Activated T-helper 1 cell treated with anti-CD3 and anti-CD28 coated beads, Interleukin-12 subunit alpha, Interleukin-12 subunit beta, Interleukin-2, Interleukin-4 antibody, amounts not matched to agents 30 ng/mL and 10 ng/mL and 1 ng/mL, durations not matched to agents 14 hours and 24 hours and 36 hours (primary cell): Measurements from ENCODE around the gene PRR23E. TPM values are rescaled to one million over a fixed set of nuclear protein-coding genes. Genes with fewer than 3 reads are reported as not detected.

Source experiments
- DNase-seq: peaks from one replicate; pipeline ENCODE4 v3.0.0; 2021; ENCODE audit warnings: low spot score
- H3K27ac Mint-ChIP-seq: one replicate; pipeline ENCODE4 v1.8.0; 2021; ENCODE audit warnings: mild to moderate bottlenecking, mixed read lengths
- H3K27me3 Mint-ChIP-seq: one replicate; pipeline ENCODE4 v1.8.0; 2022; ENCODE audit warnings: mild to moderate bottlenecking, moderate library complexity, mixed read lengths; ENCODE audit not compliant: insufficient read depth
- H3K36me3 Mint-ChIP-seq: one replicate; pipeline ENCODE4 v1.8.0; 2021; ENCODE audit warnings: low read depth, mixed read lengths
- H3K4me1 Mint-ChIP-seq: one replicate; pipeline ENCODE4 v1.8.0; 2021; ENCODE audit warnings: low read depth, mixed read lengths
- H3K4me3 Mint-ChIP-seq: one replicate; pipeline ENCODE4 v1.8.0; 2021; ENCODE audit warnings: mild to moderate bottlenecking, moderate library complexity, mixed read lengths
- H3K9me3 Mint-ChIP-seq: one replicate; pipeline ENCODE4 v1.8.0; 2021; ENCODE audit warnings: mixed read lengths
- intact Hi-C: fragments of 100-400 bp; cut with micrococcal nuclease; formaldehyde crosslinking; loops from one replicate; pipeline ENCODE4 v1.15.1; 2024
- total RNA-seq: library from RNA; stranded (reverse); gene quantifications from 2 replicates; pipeline ENCODE4 v1.2.3, GENCODE V29; 2022

Gene PRR23E
- total RNA-seq, 1 donor from 2014 or later: not detected

DNA sequence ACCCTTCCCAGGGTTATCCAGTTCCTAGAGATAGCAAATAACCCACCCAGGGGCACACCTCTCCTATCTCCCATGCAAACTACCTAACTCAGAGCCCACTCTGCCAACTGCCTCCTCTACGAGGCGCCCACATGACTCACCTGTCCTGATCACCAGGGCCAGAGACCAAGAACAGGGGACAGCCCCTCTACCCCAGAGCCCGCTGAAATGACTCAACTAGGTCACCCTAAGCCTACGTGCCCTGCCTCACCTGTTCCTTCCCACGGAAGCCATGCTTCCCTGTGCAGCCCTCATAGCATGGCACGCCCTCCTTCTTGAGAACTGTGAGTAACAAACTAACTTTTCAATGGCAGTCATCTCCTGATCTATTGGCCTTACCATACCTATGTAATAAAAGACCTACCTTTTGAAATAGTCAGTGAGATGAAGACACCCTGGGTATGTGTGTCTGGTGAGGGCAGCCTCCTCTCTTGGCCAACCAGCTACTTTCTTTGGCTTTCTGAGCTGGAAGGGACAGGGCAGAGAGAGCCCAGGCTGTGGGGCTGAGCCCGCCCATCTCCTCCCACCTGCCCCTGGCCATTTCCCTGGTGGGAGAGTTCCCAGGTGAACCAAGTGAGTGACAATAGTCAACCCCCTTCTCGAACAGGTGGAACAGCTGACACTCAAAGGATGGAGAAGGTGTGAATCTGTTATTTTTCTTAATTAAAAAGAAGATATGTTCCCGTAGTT is 25.5 kb upstream of the PRR23E start:
- Mint-ChIP-seq H3K36me3 (no peaks in the 10 kb centered on the region), H3K9me3 (no peaks in the 10 kb centered on the region)

GRCh38 chr3:127168271-127168670 is 24.7 kb upstream of the PRR23E start:
- H3K4me3 Mint-ChIP-seq: no peak overlapping the region
- H3K36me3 Mint-ChIP-seq: no peaks in the 10 kb centered on the region
- DNase-seq: no peak
- no peaks in the 10 kb centered on the region for H3K4me1 Mint-ChIP-seq
- no peak overlapping the region for H3K27ac Mint-ChIP-seq
- peaks cover 4% of the 10 kb centered on the region for H3K27me3 Mint-ChIP-seq
- H3K9me3 Mint-ChIP-seq: no peaks in the 10 kb centered on the region
- intact Hi-C loops: no loop called here

More for the DNA sequence above, 25.5 kb upstream of the PRR23E start:
- intact Hi-C loops: no loop called here
- H3K4me1 Mint-ChIP-seq: no peaks in the 10 kb centered on the region
- H3K4me3 Mint-ChIP-seq: no peak overlapping the region
- DNase-seq: no peak
- H3K27ac Mint-ChIP-seq: no peak overlapping the region
- H3K27me3 Mint-ChIP-seq: peaks cover 4% of the 10 kb centered on the region

DNA sequence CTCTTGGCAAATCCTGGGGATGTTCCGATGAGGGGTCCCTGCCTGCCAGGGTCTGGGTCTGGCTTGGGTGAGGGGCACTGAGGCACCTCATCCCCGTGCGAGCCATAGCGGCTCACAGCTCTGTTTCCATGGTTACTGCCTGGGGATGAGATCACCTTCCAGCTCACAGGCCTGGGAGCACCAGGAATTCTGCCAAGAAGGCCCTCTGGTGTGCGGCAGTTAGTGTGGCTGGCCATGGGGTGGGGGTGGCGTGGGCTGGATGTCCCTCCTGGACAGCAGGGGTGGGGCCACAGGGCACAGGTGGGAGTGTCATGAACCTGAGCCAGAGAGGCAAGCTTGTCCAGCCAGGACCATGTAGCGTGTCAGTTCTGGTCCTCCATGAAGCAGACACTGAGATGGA is 22.1 kb upstream of the PRR23E start:
- Mint-ChIP-seq H3K4me3 (no peak overlapping the region), H3K4me1 (no peaks in the 10 kb centered on the region), H3K27me3 (peaks cover 6% of the 10 kb centered on the region), H3K9me3 (no peaks in the 10 kb centered on the region), H3K36me3 (no peaks in the 10 kb centered on the region), H3K27ac (no peak overlapping the region)
- no peak for DNase-seq
- intact Hi-C loops: no loop called here

DNA sequence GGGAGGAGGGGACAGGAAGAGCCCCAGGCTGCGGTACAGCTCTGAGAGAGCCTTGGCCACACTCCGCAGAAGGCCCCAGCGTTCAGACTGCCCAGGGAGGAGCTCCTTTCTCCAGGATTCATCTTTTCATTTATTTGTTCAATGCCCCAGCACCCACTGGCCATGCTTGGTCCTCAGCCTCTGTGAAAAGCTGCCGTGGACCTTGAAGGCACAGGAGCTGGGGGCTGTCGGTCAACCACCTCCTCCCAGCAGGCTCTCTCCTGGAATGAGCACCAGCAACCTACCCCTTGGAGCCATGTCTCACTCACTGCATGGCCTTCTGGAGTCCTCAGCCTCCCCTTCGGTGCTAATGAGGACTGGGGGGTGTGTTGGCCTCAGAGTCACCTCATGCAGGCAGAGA is 21.6 kb upstream of the PRR23E start:
- no peaks in the 10 kb centered on the region for H3K4me1 Mint-ChIP-seq
- H3K36me3 Mint-ChIP-seq: no peaks in the 10 kb centered on the region
- H3K4me3 Mint-ChIP-seq: no peak overlapping the region
- H3K27ac Mint-ChIP-seq: no peak overlapping the region
- H3K9me3 Mint-ChIP-seq: no peaks in the 10 kb centered on the region
- no peak for DNase-seq
- intact Hi-C loops: no loop called here
- peaks cover 6% of the 10 kb centered on the region for H3K27me3 Mint-ChIP-seq

DNA sequence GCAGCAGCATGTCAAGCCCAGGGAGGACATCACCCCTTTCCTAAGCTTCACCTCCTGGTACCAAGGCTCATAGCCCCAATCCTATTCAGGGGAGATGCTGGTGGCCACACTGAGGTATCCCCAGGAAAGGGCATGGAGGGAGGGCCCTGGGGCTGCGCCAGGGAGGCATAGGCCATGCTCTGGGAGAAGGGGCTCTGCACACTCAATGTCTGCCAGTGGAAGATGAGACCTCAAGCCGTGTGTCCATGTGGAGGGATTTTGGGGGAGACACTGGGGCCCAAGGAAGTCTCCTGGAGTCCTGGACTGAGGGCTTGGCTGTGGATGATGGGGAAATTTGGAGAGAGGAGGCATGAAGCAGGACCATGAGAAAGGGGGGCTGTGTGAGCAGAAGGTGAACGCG is 21.2 kb upstream of the PRR23E start:
- intact Hi-C loops: no loop called here
- H3K9me3 Mint-ChIP-seq: no peaks in the 10 kb centered on the region
- no peaks in the 10 kb centered on the region for H3K36me3 Mint-ChIP-seq
- no peak overlapping the region for H3K27ac Mint-ChIP-seq
- H3K27me3 Mint-ChIP-seq: peaks cover 6% of the 10 kb centered on the region
- no peak for DNase-seq
- no peak overlapping the region for H3K4me3 Mint-ChIP-seq
- H3K4me1 Mint-ChIP-seq: no peaks in the 10 kb centered on the region

DNA sequence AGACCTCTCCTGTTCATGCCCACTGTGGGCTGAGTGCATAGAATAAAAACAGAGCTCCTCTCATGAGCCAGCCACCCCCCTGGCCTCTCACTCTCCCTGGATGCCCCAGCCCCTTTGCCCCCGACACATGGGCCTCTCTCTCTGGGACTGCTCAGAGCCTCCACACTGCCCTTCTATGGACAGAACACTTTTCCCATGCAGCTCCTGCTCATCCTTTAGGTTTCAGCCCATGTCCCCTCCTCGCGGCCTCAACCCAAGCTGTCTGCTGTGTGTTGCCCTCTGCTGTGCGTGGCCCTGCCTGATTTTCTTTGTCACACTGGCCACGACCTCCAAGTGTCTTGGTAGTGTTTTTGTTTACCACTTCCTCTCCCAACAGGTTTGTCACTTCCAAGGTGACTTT is 20.7 kb upstream of the PRR23E start:
- Mint-ChIP-seq H3K4me1 (no peaks in the 10 kb centered on the region), H3K36me3 (no peaks in the 10 kb centered on the region), H3K27me3 (peaks cover 6% of the 10 kb centered on the region), H3K27ac (no peak overlapping the region), H3K9me3 (no peaks in the 10 kb centered on the region), H3K4me3 (no peak overlapping the region)
- DNase-seq: no peak
- intact Hi-C loops: no loop called here

DNA sequence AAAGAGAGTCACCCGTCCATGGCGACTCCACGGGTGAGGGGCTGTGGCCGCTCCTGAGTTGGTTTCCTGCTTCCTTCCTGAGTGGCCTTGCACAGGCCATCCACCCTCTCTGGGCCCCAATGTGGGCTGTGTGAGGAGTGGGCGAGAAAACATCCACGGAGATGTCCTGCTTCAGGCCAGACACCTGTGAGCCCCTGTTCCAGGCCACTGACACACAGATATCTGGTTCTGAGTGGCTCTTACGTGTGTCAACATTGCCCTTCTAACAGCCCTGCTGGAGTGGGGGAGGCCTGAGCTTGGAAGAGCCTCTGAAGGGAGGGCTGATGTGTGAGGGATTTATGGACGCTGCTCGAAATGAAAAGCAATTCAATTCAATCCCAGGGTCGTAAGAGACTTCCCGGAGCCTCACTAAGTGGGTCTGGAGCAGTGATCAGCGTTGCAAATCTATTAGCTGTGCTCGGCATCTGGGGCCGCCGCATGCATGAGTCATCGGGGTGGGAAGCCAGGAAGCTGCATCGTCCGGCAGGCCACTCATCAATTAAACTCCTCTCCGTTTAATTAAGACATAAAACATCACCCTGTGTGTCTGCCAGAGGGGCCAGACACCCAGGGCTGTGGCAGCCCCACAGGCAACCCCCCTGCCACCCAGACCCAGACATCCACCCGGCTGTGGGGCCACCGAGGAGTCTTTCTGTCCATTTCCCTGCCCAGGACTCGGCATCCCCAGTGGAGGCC is 20.0 kb upstream of the PRR23E start:
- H3K4me1 Mint-ChIP-seq: no peaks in the 10 kb centered on the region
- no peak overlapping the region for H3K4me3 Mint-ChIP-seq
- intact Hi-C loops: no loop called here

GRCh38 chr3:127173516-127174166 is 19.3 kb upstream of the PRR23E start:
- Mint-ChIP-seq H3K9me3 (no peaks in the 10 kb centered on the region), H3K4me3 (no peak overlapping the region), H3K4me1 (no peaks in the 10 kb centered on the region), H3K27me3 (peaks cover 5% of the 10 kb centered on the region), H3K27ac (no peak overlapping the region), H3K36me3 (no peaks in the 10 kb centered on the region)
- intact Hi-C loops: no loop called here
- no peak for DNase-seq

More for the DNA sequence above, 20.0 kb upstream of the PRR23E start:
- Mint-ChIP-seq H3K9me3 (no peaks in the 10 kb centered on the region), H3K27me3 (peaks cover 5% of the 10 kb centered on the region), H3K36me3 (no peaks in the 10 kb centered on the region), H3K27ac (no peak overlapping the region)
- DNase-seq: no peak

DNA sequence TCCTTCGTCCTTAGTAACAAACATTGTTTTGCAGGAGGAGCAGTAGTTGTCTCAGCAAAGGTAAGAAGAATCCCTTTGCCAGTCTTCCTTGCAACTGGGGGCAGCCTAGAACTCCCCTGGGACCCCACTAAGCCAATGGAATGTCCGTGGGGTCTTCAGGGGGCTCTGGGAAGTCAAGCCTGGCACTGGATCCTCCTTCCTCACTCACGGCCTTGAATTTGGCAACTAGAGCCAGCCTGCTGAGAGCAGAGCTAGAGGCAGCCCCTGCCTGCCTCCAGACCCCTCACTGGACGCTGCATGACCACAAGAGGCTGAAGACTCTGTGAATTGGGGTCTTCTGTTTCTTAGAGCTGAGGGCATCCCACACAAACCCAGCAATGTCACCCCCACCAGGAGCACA is 18.6 kb upstream of the PRR23E start:
- H3K9me3 Mint-ChIP-seq: no peaks in the 10 kb centered on the region
- H3K4me3 Mint-ChIP-seq: no peak overlapping the region
- H3K27me3 Mint-ChIP-seq: peaks cover 2% of the 10 kb centered on the region
- H3K4me1 Mint-ChIP-seq: no peaks in the 10 kb centered on the region
- H3K27ac Mint-ChIP-seq: no peak overlapping the region
- no peaks in the 10 kb centered on the region for H3K36me3 Mint-ChIP-seq
- intact Hi-C loops: no loop called here
- DNase-seq: no peak

- Mint-ChIP-seq H3K4me3 (no peak overlapping the region), H3K9me3 (no peaks in the 10 kb centered on the region), H3K27ac (no peak overlapping the region), H3K27me3 (peaks cover 2% of the 10 kb centered on the region), H3K4me1 (no peaks in the 10 kb centered on the region), H3K36me3 (no peaks in the 10 kb centered on the region)
- DNase-seq: no peak
- intact Hi-C loops: no loop called here
Measured at GRCh38 chr3:127174715-127175140, 18.2 kb upstream of the PRR23E start.

GRCh38 chr3:127175272-127175671 is 17.7 kb upstream of the PRR23E start:
- no peaks in the 10 kb centered on the region for H3K36me3 Mint-ChIP-seq
- H3K4me3 Mint-ChIP-seq: no peak overlapping the region
- H3K9me3 Mint-ChIP-seq: no peaks in the 10 kb centered on the region
- intact Hi-C loops: no loop called here
- H3K27me3 Mint-ChIP-seq: peaks cover 2% of the 10 kb centered on the region
- no peaks in the 10 kb centered on the region for H3K4me1 Mint-ChIP-seq
- no peak for DNase-seq
- no peak overlapping the region for H3K27ac Mint-ChIP-seq

DNA sequence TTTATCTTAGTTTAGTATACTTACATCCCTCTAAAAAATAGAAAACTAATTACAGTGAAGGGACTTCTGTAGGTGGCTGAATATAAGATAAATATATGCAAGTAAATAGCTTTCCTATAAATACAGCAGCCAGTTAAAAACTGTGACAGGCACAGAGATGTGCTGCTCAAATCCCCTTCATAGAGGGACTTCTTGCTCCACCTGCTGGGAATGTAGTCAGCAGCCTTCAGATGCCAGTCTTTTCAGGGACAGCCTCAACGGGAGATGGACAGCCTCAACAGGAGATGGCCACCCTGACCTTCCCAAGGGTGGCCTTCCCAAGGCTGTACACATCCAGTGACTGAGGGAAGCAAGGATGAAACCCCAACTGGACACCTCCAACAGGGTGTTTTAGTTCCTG is 15.7 kb upstream of the PRR23E start:
- DNase-seq: no peak
- intact Hi-C loops: no loop called here
- Mint-ChIP-seq H3K27me3 (peaks cover 8% of the 10 kb centered on the region), H3K4me3 (no peak overlapping the region), H3K27ac (no peak overlapping the region), H3K9me3 (no peaks in the 10 kb centered on the region), H3K4me1 (no peaks in the 10 kb centered on the region), H3K36me3 (no peaks in the 10 kb centered on the region)

DNA sequence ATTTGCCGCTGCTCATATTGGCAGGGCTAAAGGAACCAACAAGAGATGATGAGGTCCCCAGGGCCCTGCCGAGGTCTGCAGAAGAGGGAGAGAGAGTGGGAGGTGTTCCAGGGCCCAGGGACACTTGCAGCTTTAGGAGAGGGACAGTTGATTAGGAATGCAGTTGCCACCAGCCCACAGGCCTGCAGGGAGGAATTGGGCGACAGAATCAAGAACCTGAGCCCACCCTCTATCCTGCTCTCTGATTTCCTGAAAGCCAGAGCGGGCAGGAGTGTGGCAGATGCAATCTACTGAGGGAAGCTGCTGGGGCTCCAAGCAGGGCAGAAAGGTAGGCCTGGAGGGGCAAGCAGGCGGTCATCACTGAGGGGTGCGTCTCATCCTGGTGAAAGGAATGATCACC is 12.1 kb upstream of the PRR23E start:
- H3K27ac Mint-ChIP-seq: no peak overlapping the region
- peaks cover 7% of the 10 kb centered on the region for H3K27me3 Mint-ChIP-seq
- no peak for DNase-seq
- no peak overlapping the region for H3K4me3 Mint-ChIP-seq
- no peaks in the 10 kb centered on the region for H3K9me3 Mint-ChIP-seq
- H3K36me3 Mint-ChIP-seq: no peaks in the 10 kb centered on the region
- intact Hi-C loops: no loop called here
- no peaks in the 10 kb centered on the region for H3K4me1 Mint-ChIP-seq
